Small intestine (tissue), 7 donors: Measurements from ENCODE around the gene PIGR. TPM values are rescaled to one million over a fixed set of nuclear protein-coding genes. Genes with fewer than 3 reads are reported as not detected.
A peak's percentile ranks its signal among the peaks of the same experiment; 100 is the strongest.

ENCODE experiments used
- DNase-seq, 2 donors: peaks; one replicate each; pipeline versions ENCODE4 v3.0.0 to v3.0.0-alpha.2; 2013
- FAIRE-seq: peaks from 2 replicates; lab custom pipeline; 2012; peaks lifted over from hg19 to GRCh38; lab: Jason Lieb, UNC
- H3K27ac ChIP-seq, 3 donors: one replicate each; pipeline ENCODE4 v1.5.1; 2013; ENCODE audit warnings: low read length in 2 of 3, mild to moderate bottlenecking in 2 of 3, control low read depth in 1 of 3, inconsistent platforms in 1 of 3, low read depth in 1 of 3, moderate library complexity in 1 of 3
- H3K27me3 ChIP-seq, 3 donors: one replicate each; pipeline ENCODE4 v1.6.1; 2013; ENCODE audit warnings: low read length in 3 of 3, inconsistent platforms in 1 of 3; ENCODE audit not compliant: control insufficient read depth in 3 of 3, insufficient read depth in 3 of 3
- H3K36me3 ChIP-seq, 3 donors: one replicate each; pipeline ENCODE4 v1.6.1; 2013; ENCODE audit warnings: low read length in 3 of 3, inconsistent platforms in 1 of 3, low read depth in 1 of 3, mild to moderate bottlenecking in 1 of 3, moderate library complexity in 1 of 3; ENCODE audit not compliant: control insufficient read depth in 3 of 3, insufficient read depth in 2 of 3
- H3K4me1 ChIP-seq, 3 donors: one replicate each; pipeline ENCODE4 v1.6.1; 2013; ENCODE audit warnings: low read length in 2 of 3, inconsistent platforms in 1 of 3, low read depth in 1 of 3, mild to moderate bottlenecking in 1 of 3, moderate library complexity in 1 of 3; ENCODE audit not compliant: control insufficient read depth in 3 of 3, insufficient read depth in 2 of 3
- H3K4me3 ChIP-seq, 3 donors: one replicate each; pipeline ENCODE4 v1.5.1; 2013; ENCODE audit warnings: low read length in 3 of 3, control low read depth in 1 of 3, inconsistent platforms in 1 of 3, low read depth in 1 of 3, mild to moderate bottlenecking in 1 of 3, moderate library complexity in 1 of 3
- H3K9me3 ChIP-seq, 2 donors: one replicate each; pipeline ENCODE4 v1.6.1; 2013; ENCODE audit warnings: low read depth in 1 of 2, low read length in 1 of 2; ENCODE audit not compliant: control insufficient read depth in 2 of 2, insufficient read depth in 1 of 2
- WGBS, 3 donors: extraction: QIAGEN DNeasy Blood & Tissue Kit; methylation state at CpG; one replicate each; pipeline ENCODE4 v1.1.7; 2013; 5-methylcytosine and 5-hydroxymethylcytosine counted together
- polyA plus RNA-seq, 4 donors: library from polyadenylated mRNA; stranded (reverse) in 3 of 4; unstranded in 1 of 4; fragments of 200-250 nt in 3 of 4; fragments of 120-200 nt in 1 of 4; gene quantifications; one replicate each; pipeline versions ENCODE4 v1.2.1 to v1.2.3, GENCODE V29; 2013
- donor health status: healthy with polysubstance abuse.
- donor health status: control.
- donor health status: control.
- donor health status: Bipolar disorder and iron deficiency.
- donor health status: healthy.

Gene PIGR
- polyA plus RNA-seq, 4 donors: 2.7 to 3,013 (median 498) TPM

DNA sequence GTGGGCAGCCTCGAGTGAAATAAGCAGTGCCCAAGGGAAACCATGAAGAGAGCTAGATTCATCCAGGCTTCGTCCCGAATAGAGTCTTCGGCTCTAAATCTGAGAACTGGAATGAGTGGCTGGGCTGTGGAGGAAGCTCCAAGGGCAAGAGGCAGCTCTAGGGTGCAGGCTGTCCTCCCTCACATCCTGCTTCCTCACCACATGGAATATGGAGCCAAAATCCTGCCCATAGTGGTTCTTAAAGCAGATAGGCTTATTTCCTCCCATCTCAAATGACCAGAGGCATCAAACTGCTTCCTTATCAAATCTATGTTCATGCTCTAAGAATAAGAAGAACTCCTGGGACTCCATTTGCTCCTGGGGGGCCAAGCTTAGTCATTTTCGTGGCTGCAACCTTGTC lies 46.5 kb downstream of the PIGR start:
- no peaks in the 10 kb centered on the region for H3K4me1 ChIP-seq
- no peak overlapping the region for H3K27ac ChIP-seq
- no peak for FAIRE-seq
- peaks cover 0 to 3% (median 0%) of the 10 kb centered on the region in 3 donors for H3K36me3 ChIP-seq
- H3K4me3 ChIP-seq: no peak overlapping the region
- no peak for DNase-seq
- no peaks in the 10 kb centered on the region for H3K9me3 ChIP-seq
- peaks cover 0 to 2% (median 0%) of the 10 kb centered on the region in 3 donors for H3K27me3 ChIP-seq
- 69 to 89% (median 78%) methylated on average over 5 of the region's 5 CpGs for WGBS, 3 donors

DNA sequence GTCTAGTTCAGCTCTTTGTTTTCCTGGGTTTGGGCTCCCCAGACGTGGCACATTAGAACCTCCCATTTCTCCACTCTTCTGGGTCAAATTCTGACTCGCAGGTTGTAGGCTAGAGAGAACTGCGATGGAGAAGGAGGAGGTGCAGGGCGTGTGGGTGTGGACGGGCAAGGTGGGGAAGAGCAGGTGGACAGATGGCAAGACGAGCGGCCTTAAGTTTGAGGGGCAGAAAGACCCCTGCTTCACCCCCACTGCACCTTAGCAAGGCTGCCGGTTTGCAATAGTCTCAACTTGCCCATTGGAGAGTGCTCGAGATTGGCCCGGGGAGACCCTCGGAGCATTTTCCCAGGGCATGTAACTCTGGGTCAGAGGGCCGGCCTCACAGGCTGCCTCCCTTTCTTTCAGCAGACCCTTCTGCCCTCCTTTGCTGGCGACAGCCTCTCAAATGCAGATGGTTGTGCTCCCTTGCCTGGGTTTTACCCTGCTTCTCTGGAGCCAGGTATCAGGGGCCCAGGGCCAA lies 47.3 kb downstream of the PIGR start:
- Histone ChIP-seq H3K4me1 (no peaks in the 10 kb centered on the region), H3K36me3 (no peaks in the 10 kb centered on the region), H3K27me3 (peaks cover 0 to 2% (median 0%) of the 10 kb centered on the region in 3 donors), H3K9me3 (no peaks in the 10 kb centered on the region), H3K27ac (no peak overlapping the region), H3K4me3 (no peak overlapping the region)
- DNase-seq (no peak), FAIRE-seq (no peak)
- WGBS, 3 donors: 85 to 90% (median 87%) methylated on average over 13 of the region's 13 CpGs

DNA sequence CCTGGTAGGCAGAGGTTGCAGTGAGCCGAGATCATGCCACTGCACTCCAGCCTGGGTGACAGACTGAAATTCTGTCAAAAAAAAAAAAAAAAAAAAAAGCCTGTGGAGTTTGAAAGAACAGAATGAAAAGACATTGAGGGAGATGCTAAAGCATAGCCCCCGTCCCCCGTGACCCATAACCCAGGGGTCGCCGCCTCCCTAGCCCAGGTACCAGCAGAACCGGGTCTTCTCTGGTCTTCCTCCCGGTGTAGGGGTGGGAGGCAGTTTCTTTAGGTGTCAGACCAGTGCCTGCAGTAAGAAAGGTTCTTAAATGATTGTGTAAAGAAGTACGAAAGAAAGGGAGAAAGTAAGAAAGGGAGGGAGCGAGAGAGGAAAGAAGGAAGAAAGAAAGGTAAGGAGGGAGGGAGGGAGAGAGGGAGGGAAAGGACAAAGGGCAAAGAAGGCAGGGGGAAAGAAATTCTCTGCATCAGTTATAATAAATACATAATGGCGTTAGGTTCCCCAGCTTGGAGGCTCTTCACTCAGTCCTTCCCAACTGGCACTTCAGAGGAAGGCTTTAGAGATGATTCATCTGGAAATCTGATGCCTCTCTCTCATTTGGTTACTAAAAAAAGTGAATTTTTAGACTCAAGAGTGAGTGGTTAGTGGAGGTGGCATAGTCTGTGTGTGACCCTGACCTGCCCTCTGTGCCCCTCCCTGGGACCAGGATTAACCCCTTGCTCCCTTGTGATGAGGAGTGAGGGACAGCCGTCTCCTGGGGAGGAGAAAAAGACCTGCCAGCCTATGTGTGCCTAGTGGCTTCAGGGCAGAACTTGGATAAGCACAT lies 48.0 kb downstream of the PIGR start:
- Histone ChIP-seq H3K9me3 (no peaks in the 10 kb centered on the region), H3K36me3 (no peaks in the 10 kb centered on the region), H3K4me3 (no peak overlapping the region), H3K27ac (no peak overlapping the region), H3K4me1 (no peaks in the 10 kb centered on the region), H3K27me3 (peaks cover 0 to 2% (median 0%) of the 10 kb centered on the region in 3 donors)
- FAIRE-seq (no peak), DNase-seq (no peak)
- 70 to 82% (median 74%) methylated on average over 11 of the region's 11 CpGs for WGBS, 3 donors

DNA sequence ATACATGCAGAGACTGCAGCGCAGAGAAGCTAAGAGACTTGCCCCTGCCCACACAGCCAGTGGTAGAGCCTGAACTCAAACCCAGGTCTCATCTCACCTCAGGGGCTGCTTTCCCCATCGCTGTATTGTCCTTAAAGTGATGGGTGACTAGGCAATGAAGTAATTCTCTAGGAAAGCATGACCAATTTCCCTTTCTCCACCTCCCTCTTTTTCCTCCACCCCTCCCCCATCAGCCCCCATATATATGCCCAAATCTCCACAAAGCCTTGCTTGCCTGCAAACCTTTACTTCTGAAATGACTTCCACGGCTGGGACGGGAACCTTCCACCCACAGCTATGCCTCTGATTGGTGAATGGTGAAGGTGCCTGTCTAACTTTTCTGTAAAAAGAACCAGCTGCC lies 49.1 kb downstream of the PIGR start, which contains the start of gene IL24:
IL24 (plus strand) TSS at position 269 of the 400 bp plus-strand sequence. CDS start 390 bp downstream, outside the sequence.
- Histone ChIP-seq H3K4me1 (no peaks in the 10 kb centered on the region), H3K27ac (peak within 1 kb of the TSS in 1 of 3 donors; percentile 12)
- no peak for FAIRE-seq

DNA sequence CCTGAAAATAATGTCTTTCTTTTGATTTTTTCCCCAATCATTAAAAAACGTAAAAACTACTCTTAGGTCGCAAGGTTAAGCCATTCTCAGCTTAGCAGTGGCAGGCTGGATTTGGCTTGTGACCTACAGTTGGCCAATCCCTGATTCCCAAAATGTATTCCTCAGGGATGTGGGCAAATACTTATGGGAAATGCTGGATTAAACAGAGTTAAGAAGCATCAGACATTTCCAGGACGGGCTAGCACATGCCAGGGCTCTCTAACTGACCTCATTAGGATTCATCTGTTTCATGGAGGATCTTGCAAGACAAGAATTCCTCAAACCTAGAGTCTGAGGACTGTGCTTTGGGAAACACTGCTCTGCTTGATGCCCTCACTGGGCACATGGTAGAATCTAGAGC lies 50.0 kb downstream of the PIGR start:
- H3K4me1 ChIP-seq: no peaks in the 10 kb centered on the region
- peaks cover 0 to 2% (median 0%) of the 10 kb centered on the region in 3 donors for H3K27me3 ChIP-seq
- no peak overlapping the region for H3K4me3 ChIP-seq
- 76 to 86% (median 86%) methylated on average over 3 of the region's 3 CpGs for WGBS, 3 donors
- DNase-seq: no peak
- H3K9me3 ChIP-seq: no peaks in the 10 kb centered on the region
- FAIRE-seq: no peak
- H3K36me3 ChIP-seq: no peaks in the 10 kb centered on the region
- H3K27ac ChIP-seq: peak overlapping the region in 1 of 3 donors; percentile 12

More for the DNA sequence above, 49.1 kb downstream of the PIGR start, which contains the start of gene IL24:
- no peaks in the 10 kb centered on the region for H3K36me3 ChIP-seq
- H3K9me3 ChIP-seq: no peaks in the 10 kb centered on the region
- 74 to 86% (median 77%) methylated on average over 4 of the region's 4 CpGs for WGBS, 3 donors
- H3K4me3 ChIP-seq: no peak within 1 kb of the TSS
- peaks cover 0 to 2% (median 0%) of the 10 kb centered on the region in 3 donors for H3K27me3 ChIP-seq
- DNase-seq: no peak

DNA sequence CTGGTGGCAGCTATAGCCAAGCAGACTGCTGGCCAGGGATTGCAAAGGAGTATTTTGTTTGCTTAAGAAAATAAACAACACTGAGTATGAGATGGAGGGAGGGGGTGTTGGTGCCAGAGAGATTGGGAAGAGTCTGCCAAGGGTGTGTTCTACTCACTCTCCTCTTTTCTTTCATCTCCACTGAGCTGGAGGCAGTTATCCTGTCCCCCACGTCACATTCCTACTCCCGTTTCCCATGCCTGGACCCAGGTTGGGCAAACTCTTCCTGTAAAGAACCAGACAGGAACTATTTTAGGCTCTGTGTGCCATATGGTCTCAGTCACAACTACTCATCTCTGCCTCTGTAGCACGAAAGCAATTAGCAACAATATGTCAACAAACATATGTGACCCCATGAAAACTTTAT lies 50.4 kb downstream of the PIGR start:
- Histone ChIP-seq H3K4me3 (no peak overlapping the region), H3K9me3 (no peaks in the 10 kb centered on the region), H3K27me3 (peaks cover 0 to 2% (median 0%) of the 10 kb centered on the region in 3 donors), H3K4me1 (no peaks in the 10 kb centered on the region), H3K27ac (no peak overlapping the region), H3K36me3 (no peaks in the 10 kb centered on the region)
- FAIRE-seq: no peak
- WGBS, 3 donors: 46 to 58% (median 47%) methylated on average over 3 of the region's 3 CpGs
- no peak for DNase-seq

DNA sequence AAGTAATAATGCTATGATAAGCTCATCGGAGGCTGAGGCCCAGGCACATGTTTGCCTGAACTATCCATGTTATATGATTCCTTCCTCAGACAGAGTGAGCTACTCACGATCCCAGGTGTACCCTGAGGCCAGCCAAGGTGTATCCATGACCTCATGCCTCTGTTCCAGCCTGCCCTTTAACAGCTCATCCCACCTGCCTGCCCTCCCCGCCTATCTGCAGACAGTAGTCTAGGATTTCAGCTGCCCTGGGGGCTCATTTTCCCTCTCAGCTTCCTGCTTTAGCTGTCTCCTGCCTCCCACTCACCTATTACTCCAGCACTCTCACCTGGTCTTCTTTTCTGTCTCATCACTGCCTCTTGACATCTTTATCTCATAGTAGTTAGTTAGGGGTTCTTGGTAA lies 50.9 kb downstream of the PIGR start:
- H3K36me3 ChIP-seq: no peaks in the 10 kb centered on the region
- DNase-seq: no peak
- H3K27ac ChIP-seq: no peak overlapping the region
- peaks cover 0 to 2% (median 0%) of the 10 kb centered on the region in 3 donors for H3K27me3 ChIP-seq
- no peaks in the 10 kb centered on the region for H3K9me3 ChIP-seq
- H3K4me3 ChIP-seq: no peak overlapping the region
- H3K4me1 ChIP-seq: peaks cover 0 to 3% (median 0%) of the 10 kb centered on the region in 3 donors
- WGBS, 3 donors: 29 to 65% (median 44%) methylated on average over 3 of the region's 3 CpGs
- FAIRE-seq: no peak

DNA sequence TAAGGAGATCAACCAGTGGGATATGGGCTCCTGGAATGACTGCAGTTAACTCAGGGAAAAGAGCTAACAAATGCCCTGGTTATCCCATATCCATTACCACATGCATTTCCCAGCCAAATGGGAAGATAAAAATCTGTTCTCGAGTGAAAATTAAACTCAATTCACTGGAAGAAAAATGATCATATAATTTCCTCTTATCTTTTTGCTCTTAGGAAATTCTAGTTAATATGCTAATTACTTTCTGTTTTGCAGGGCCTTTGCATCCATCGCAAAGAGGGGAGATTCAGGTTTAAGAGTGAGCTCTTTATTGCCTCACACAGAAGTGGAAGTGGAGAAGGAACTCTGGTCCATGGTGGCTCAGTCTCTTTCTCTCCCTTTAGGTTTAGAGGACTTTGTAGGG lies 52.9 kb downstream of the PIGR start:
- H3K36me3 ChIP-seq: no peaks in the 10 kb centered on the region
- H3K4me3 ChIP-seq: no peak overlapping the region
- no peak for FAIRE-seq
- WGBS, 3 donors: 30 to 55% (median 44%) methylated on average over 2 of the region's 2 CpGs
- DNase-seq: no peak
- no peaks in the 10 kb centered on the region for H3K27me3 ChIP-seq
- H3K27ac ChIP-seq: no peak overlapping the region
- no peaks in the 10 kb centered on the region for H3K9me3 ChIP-seq
- H3K4me1 ChIP-seq: peaks cover 0 to 5% (median 0%) of the 10 kb centered on the region in 3 donors
